HCT116 (cell line): ENCODE results near the gene GGACT. TPM values are rescaled to one million over a fixed set of nuclear protein-coding genes. Genes with fewer than 3 reads are reported as not detected.

Experiments
- ATAC-seq: fragments of 200-7000 bp; cut with Tn5 transposase; 2 replicates; pipeline ENCODE4 v1.9.1; 2020; ENCODE audit warnings: mild to moderate bottlenecking, moderate library complexity
- BruUV-seq: library from RNA; stranded (reverse); fragments of 400-500 nt; replicated peaks from 2 replicates; lab custom pipeline; 2021; lab: Mats Ljungman, UMichigan
- CTCF ChIA-PET: fragments of 300-600 bp; sonication (Branson Sonifier 250); formaldehyde crosslinking; loops from one replicate; lab custom pipeline; 2021; ENCODE audit warnings: antibody characterized with exemption; lab: Charles Lee
- POLR2A ChIA-PET: fragments of 300-600, 350-600 bp; sonication (Branson Sonifier 250); formaldehyde crosslinking; loops from one replicate; lab custom pipeline; 2021; ENCODE audit warnings: antibody characterized with exemption; lab: Charles Lee
- RAD21 ChIA-PET, 2 experiments: fragments of 300-600 bp; sonication (Branson Sonifier 250); formaldehyde crosslinking; loops; one replicate each; lab custom pipeline; 2023; ENCODE audit warnings: low total read pairs in 2 of 2; ENCODE audit not compliant: uncharacterized antibody in 2 of 2, unreplicated experiment in 2 of 2, low non-redundant PET in 1 of 2; lab: Charles Lee
- DNase-seq: peaks from one replicate; pipeline ENCODE4 v3.0.0-alpha.2; 2010; ENCODE audit warnings: low read depth, low spot score
- H2AFZ ChIP-seq: fragments of 200-600 bp; shearing (Covaris generic), sonication (generic); 2 replicates; pipeline ENCODE4 v1.6.1; 2017; ENCODE audit warnings: low read depth, mixed run types, mixed read lengths, antibody characterized with exemption, low read length; ENCODE audit not compliant: poor library complexity, severe bottlenecking
- H3K27ac ChIP-seq: 2 replicates; pipeline ENCODE4 v1.5.1; 2012; ENCODE audit warnings: low read depth, low read length
- H3K27me3 ChIP-seq: fragments of 200-600 bp; sonication (generic); 2 replicates; pipeline ENCODE4 v1.6.1; 2016; ENCODE audit warnings: mixed run types, low read length, mixed read lengths; ENCODE audit not compliant: insufficient read depth
- H3K36me3 ChIP-seq, 2 experiments: fragments of 200-500 bp in 1 of 2; fragments of 200-600 bp in 1 of 2; sonication (Bioruptor generic) in 1 of 2; sonication (generic) in 1 of 2; 2 replicates each; pipeline versions ENCODE4 v1.5.1 to v1.6.1; 2014 to 2016; ENCODE audit warnings: low read length in 2 of 2, inconsistent platforms in 1 of 2, mixed read lengths in 1 of 2, mixed run types in 1 of 2; ENCODE audit not compliant: insufficient read depth in 2 of 2, control insufficient read depth in 1 of 2
- H3K4me1 ChIP-seq, 2 experiments: fragments of 200-600 bp in 1 of 2; sonication (generic) in 1 of 2; 2 replicates each; pipeline versions ENCODE4 v1.5.1 to v1.6.1; 2012 to 2017; ENCODE audit warnings: low read length in 2 of 2, inconsistent platforms in 1 of 2, mild to moderate bottlenecking in 1 of 2, mixed read lengths in 1 of 2, mixed run types in 1 of 2, moderate library complexity in 1 of 2; ENCODE audit not compliant: insufficient read depth in 2 of 2, control insufficient read depth in 1 of 2
- H3K4me2 ChIP-seq: fragments of 200-600 bp; sonication (generic); 2 replicates; pipeline ENCODE4 v1.6.1; 2017; ENCODE audit warnings: mixed run types, low read length, mixed read lengths
- H3K4me3 ChIP-seq, 2 experiments: fragments of 200-600 bp in 1 of 2; sonication (generic) in 1 of 2; replicated peaks in 1 of 2; 2 replicates each; pipeline ENCODE4 v1.5.1; 2011 to 2016; ENCODE audit warnings: low read length in 2 of 2, control low read depth in 1 of 2, low read depth in 1 of 2, mild to moderate bottlenecking in 1 of 2, mixed read lengths in 1 of 2, mixed run types in 1 of 2
- H3K79me2 ChIP-seq: fragments of 200-600 bp; sonication (generic); 2 replicates; pipeline ENCODE4 v1.6.1; 2017; ENCODE audit warnings: mild to moderate bottlenecking, mixed run types, low read length, moderate library complexity, mixed read lengths; ENCODE audit not compliant: insufficient read depth
- H3K9ac ChIP-seq: fragments of 200-600 bp; sonication (generic); 2 replicates; pipeline ENCODE4 v1.6.1; 2016; ENCODE audit warnings: low read length, mixed read lengths
- H3K9me2 ChIP-seq: fragments of 200-600 bp; sonication (generic), shearing (Covaris generic); 2 replicates; pipeline ENCODE4 v1.6.1; 2017; ENCODE audit warnings: mixed run types, mild to moderate bottlenecking, moderate library complexity; ENCODE audit not compliant: insufficient read depth
- H3K9me3 ChIP-seq, 2 experiments: fragments of 200-500 bp in 1 of 2; fragments of 200-600 bp in 1 of 2; sonication (Bioruptor generic) in 1 of 2; sonication (generic) in 1 of 2; 2 replicates each; pipeline ENCODE4 v1.6.1; 2014 to 2017; ENCODE audit warnings: low read length in 2 of 2, mixed read lengths in 2 of 2, inconsistent platforms in 1 of 2, low read depth in 1 of 2, mild to moderate bottlenecking in 1 of 2, mixed run types in 1 of 2, moderate library complexity in 1 of 2; ENCODE audit not compliant: control insufficient read depth in 1 of 2, insufficient read depth in 1 of 2
- H4K20me1 ChIP-seq: fragments of 200-600 bp; sonication (generic), shearing (Covaris generic); 2 replicates; pipeline ENCODE4 v1.6.1; 2017; ENCODE audit warnings: mixed run types, mild to moderate bottlenecking, moderate library complexity; ENCODE audit not compliant: insufficient read depth
- CTCF ChIP-seq, 3 experiments: fragments of 200-600 bp in 1 of 3; sonication (generic) in 1 of 3; IDR thresholded peaks in 2 of 3; conservative IDR thresholded peaks in 1 of 3; 2 replicates each; pipeline ENCODE4 v1.5.1; 2012 to 2017; ENCODE audit warnings: low read depth in 2 of 3, low read length in 2 of 3, antibody characterized with exemption in 1 of 3, borderline replicate concordance in 1 of 3, control low read depth in 1 of 3, mild to moderate bottlenecking in 1 of 3, mixed read lengths in 1 of 3, mixed run types in 1 of 3, moderate library complexity in 1 of 3; ENCODE audit not compliant: insufficient read depth in 1 of 3
- EZH2 ChIP-seq: fragments of 200-600 bp; sonication (generic); IDR thresholded peaks from 2 replicates; pipeline ENCODE4 v1.6.1; 2017; ENCODE audit warnings: antibody characterized with exemption, mixed run types
- EZH2phosphoT487 ChIP-seq: fragments of 200-600 bp; IDR thresholded peaks from 2 replicates; pipeline ENCODE4 v1.6.1; 2018; ENCODE audit warnings: antibody characterized with exemption, borderline replicate concordance
- FOSL1 ChIP-seq: IDR thresholded peaks from 2 replicates; pipeline ENCODE4 v1.6.1; 2012; ENCODE audit warnings: low read depth
- JUND ChIP-seq: IDR thresholded peaks from 2 replicates; pipeline ENCODE4 v1.6.1; 2012
- POLR2A ChIP-seq: IDR thresholded peaks from 2 replicates; pipeline ENCODE4 v1.7.0; 2011; ENCODE audit warnings: borderline replicate concordance; ENCODE audit not compliant: insufficient read depth, insufficient read length; ENCODE audit errors: extremely low read depth
- POLR2AphosphoS5 ChIP-seq: IDR thresholded peaks from 2 replicates; pipeline ENCODE4 v1.6.1; 2011; ENCODE audit warnings: mild to moderate bottlenecking, low read depth, low read length, moderate library complexity
- REST ChIP-seq: IDR thresholded peaks from 2 replicates; pipeline ENCODE4 v1.6.1; 2012; ENCODE audit warnings: low read depth
- SIN3A ChIP-seq: IDR thresholded peaks from 2 replicates; pipeline ENCODE4 v1.6.1; 2012; ENCODE audit warnings: low read depth
- SP1 ChIP-seq: IDR thresholded peaks from 2 replicates; pipeline ENCODE4 v1.6.1; 2012; ENCODE audit warnings: low read depth
- SRF ChIP-seq: IDR thresholded peaks from 2 replicates; pipeline ENCODE4 v1.6.1; 2012; ENCODE audit warnings: low read depth
- ZBTB33 ChIP-seq: IDR thresholded peaks from 2 replicates; pipeline ENCODE4 v1.6.1; 2011; ENCODE audit warnings: mild to moderate bottlenecking, low read length, moderate library complexity; ENCODE audit not compliant: insufficient replicate concordance; ENCODE audit errors: extremely low read depth
- ZFX ChIP-seq: fragments of 450-650 bp; IDR thresholded peaks from 2 replicates; pipeline ENCODE4 v1.6.1; 2017
- intact Hi-C: fragments of 100-400 bp; cut with micrococcal nuclease; formaldehyde crosslinking; loops from 2 replicates; pipeline ENCODE4 v1.10.0; 2022
- total RNA-seq: library from RNA; stranded (reverse); gene quantifications from one replicate; pipeline ENCODE4 v1.2.1, GENCODE V29; 2021; ENCODE audit not compliant: unreplicated experiment

Gene GGACT
- total RNA-seq, 1 experiment from 2014 or later = 5.0 TPM

- Histone ChIP-seq H3K4me1 (no peaks in the 10 kb centered on the region; a peak in 1 of 4 replicates), H4K20me1 (no peaks in the 10 kb centered on the region), H3K4me2 (no peak overlapping the region), H3K27me3 (no peaks in the 10 kb centered on the region), H3K36me3 (no peaks in the 10 kb centered on the region), H3K9me3 (no peaks in the 10 kb centered on the region), H3K4me3 (no peak overlapping the region), H2AFZ (no peak overlapping the region), H3K27ac (no peak overlapping the region), H3K9me2 (no peaks in the 10 kb centered on the region), H3K79me2 (no peaks in the 10 kb centered on the region), H3K9ac (no peak overlapping the region)
- ChIA-PET POLR2A (no interaction called here), CTCF (no interaction called here), RAD21 (no interaction called here)
- no peak for TF ChIP-seq FOSL1
- TF ChIP-seq REST = no peak
- no peak for TF ChIP-seq ZBTB33
- TF ChIP-seq POLR2A = no peak
- TF ChIP-seq SRF = no peak
- no peak for TF ChIP-seq EZH2
- no peak for TF ChIP-seq JUND
- TF ChIP-seq EZH2phosphoT487 = no peak
- no peak for TF ChIP-seq ZFX
- TF ChIP-seq POLR2AphosphoS5 = no peak
- no peak for TF ChIP-seq CTCF (IDR thresholded peaks at IDR 0.05 in 2 of 3, conservative IDR thresholded peaks at IDR 0.05 in 1 of 3; ENCODE audit: borderline replicate concordance in 1 of 3, insufficient read depth in 1 of 3, low read depth in 2 of 3, low read length in 2 of 3)
- no peak for TF ChIP-seq SP1
- no peak for TF ChIP-seq SIN3A
- no TSS peak for BruUV-seq
- DNase-seq (no peak), ATAC-seq (no peak)
- intact Hi-C loops = no loop called here
Observed at GRCh38 chr13:100522618-100523309, 65.8 kb downstream of the GGACT start.
